GM12878 (cell line): Measurements from ENCODE around the gene RAD9A. TPM values are rescaled to one million over a fixed set of nuclear protein-coding genes. Genes with fewer than 3 reads are reported as not detected.
A peak's percentile ranks its signal among the peaks of the same experiment; 100 is the strongest.

Source experiments
- EED ChIP-seq: sonication (generic); IDR thresholded peaks from 2 replicates; pipeline ENCODE4 v1.6.1; 2016; ENCODE audit warnings: antibody characterized with exemption, low read depth
- GABPA ChIP-seq: IDR thresholded peaks from 2 replicates; pipeline ENCODE4 v1.6.1; 2014; ENCODE audit warnings: antibody characterized with exemption, low read depth, mild to moderate bottlenecking, inconsistent platforms
- IRF3 ChIP-seq: fragments of 450-650 bp; IDR thresholded peaks from 2 replicates; pipeline ENCODE4 v1.6.1; 2014; ENCODE audit warnings: mild to moderate bottlenecking
- JUND ChIP-seq: IDR thresholded peaks from 2 replicates; pipeline ENCODE4 v1.6.1; 2012; ENCODE audit warnings: low read depth, mild to moderate bottlenecking, low read length, improper control_type of control experiment, moderate library complexity
- MYC ChIP-seq: IDR thresholded peaks from 2 replicates; pipeline ENCODE4 v1.6.1; 2011; ENCODE audit warnings: mild to moderate bottlenecking, low read length, moderate library complexity, inconsistent platforms; ENCODE audit not compliant: insufficient read depth, insufficient replicate concordance, insufficient read length, severe bottlenecking
- RELB ChIP-seq: fragments of 450-650 bp; IDR thresholded peaks from 2 replicates; pipeline ENCODE4 v1.6.1; 2017; ENCODE audit warnings: low read depth, mild to moderate bottlenecking, moderate library complexity
- TCF12 ChIP-seq: IDR thresholded peaks from 2 replicates; pipeline ENCODE4 v1.6.1; 2011; ENCODE audit warnings: low read depth, mild to moderate bottlenecking, low read length
- polyA plus RNA-seq, 11 experiments: library from polyadenylated mRNA; depleted of rRNA in 4 of 11; unstranded in 6 of 11; stranded (reverse) in 5 of 11; fragments of >200 nt; fragmentation: Nextera tagmentation in 4 of 11; fragmentation: Illumina TruSeq in 1 of 11; extraction: Ambion mirVana in 4 of 11; extraction: Trizol in 1 of 11; gene quantifications; 1 replicate in 1 of 11; 2 replicates in 10 of 11; pipeline versions ENCODE4 v1.2.1 to v1.2.3, GENCODE V29; 2011 to 2016; ENCODE audit warnings: inconsistent platforms in 2 of 11, missing spikeins in 2 of 11, low read depth in 1 of 11
- total RNA-seq, 4 experiments: library from RNA; depleted of rRNA in 3 of 4; stranded (reverse); fragments of >200 nt in 3 of 4; fragmentation: Illumina TruSeq in 1 of 4; extraction: Trizol in 1 of 4; gene quantifications; 2 replicates each; pipeline versions ENCODE4 v1.2.1 to v1.2.3, GENCODE V29; 2013 to 2021

The RAD9A gene
- total and polyA plus RNA-seq, 10 of the 15 experiments (the other 5 are each of a cell fraction or from before 2014, with no cell fraction given): 1.1 to 36.2 (median 19.8) TPM

- peak; percentile 71 for TF ChIP-seq TCF12
- no peak for TF ChIP-seq MYC
- peak; percentile 89 for TF ChIP-seq EED
- TF ChIP-seq JUND: no peak
- no peak for TF ChIP-seq IRF3
- no peak for TF ChIP-seq GABPA
- peak; percentile 83 for TF ChIP-seq RELB
Observed at GRCh38 chr11:67353317-67354074, 38.3 kb upstream of the RAD9A start, which contains the start of gene POLD4 (continued).
